Kidney glomerular epithelial cell (primary cell): Measurements from ENCODE around the gene HCRT.
"Not testable (repeated sequence)": the region's sequence is repeated elsewhere in the genome, so short reads cannot be mapped to it uniquely, and the experiment has no call there.

ENCODE experiments used
- DNase-seq: peaks from one replicate; lab custom pipeline; 2025; lab: John Stamatoyannopoulos, UW

The HCRT gene, protein sequence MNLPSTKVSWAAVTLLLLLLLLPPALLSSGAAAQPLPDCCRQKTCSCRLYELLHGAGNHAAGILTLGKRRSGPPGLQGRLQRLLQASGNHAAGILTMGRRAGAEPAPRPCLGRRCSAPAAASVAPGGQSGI

DNA sequence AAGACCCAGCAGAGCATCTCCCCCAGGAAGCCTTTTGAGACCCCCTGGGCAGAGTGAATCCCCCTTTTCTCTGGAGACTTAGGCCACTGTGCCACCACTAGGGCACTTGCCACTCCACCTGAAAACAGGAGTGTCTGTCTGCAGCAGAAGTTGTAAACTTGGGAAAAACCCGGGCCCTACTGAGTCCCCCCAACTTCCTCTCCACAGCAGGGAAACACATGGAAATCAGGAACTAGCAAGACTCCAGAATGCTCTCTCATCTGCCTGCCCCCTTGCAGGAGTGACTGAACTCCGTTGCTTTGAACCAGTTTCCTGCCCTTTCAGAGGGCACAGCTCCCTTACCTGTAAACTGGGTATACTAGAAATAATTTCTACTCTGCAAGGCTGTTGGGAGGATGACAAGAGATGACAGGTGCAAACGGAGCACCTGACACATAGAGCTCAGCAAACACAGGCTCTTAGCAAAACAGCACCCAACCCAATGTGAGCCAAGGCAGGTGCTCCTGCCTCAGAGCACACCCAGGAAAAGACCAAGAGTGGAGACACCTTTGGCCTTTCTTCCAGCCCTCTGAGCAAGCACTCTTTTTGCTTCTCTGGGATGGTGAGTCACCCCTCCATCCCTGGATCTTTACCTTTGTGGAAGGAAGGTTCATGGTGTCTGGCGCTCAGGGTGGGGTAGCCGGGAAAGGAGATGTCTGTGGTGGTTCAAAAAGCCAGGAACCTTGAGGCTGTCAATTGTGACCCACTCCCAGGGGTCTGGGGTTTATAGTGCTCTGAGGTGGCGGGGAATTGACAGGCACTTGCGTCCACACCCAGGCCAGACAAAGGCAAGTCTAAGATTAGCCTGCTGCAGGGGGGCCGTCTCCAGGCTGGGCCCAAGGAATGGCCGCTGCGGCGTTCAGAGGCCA lies at the start of gene HCRT:
Gene HCRT, minus strand, starts transcription at position 740 of the 908 bp plus-strand sequence. Its CDS starts 87 bp downstream, at position 653.
- no peak for DNase-seq

DNA sequence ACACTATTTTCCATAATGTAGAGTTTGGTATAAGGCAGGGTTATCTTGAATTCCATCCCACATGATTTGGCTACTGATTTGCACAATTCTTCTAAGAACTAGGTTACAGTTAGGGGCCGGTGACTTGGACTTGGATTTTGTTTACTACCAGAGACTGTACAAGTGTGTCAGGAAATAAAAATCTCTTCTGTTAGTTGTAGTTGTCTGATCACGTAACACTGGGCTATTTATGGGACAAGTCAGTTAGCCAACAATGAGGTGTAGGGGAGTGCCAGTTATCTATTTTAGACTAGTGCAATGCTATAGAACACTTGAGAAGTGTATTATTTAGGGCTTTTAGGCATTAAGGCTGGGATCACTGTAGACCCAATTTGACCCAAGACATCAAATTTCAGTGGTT lies 48.7 kb upstream of the HCRT start:
- DNase-seq, result no peak

DNA sequence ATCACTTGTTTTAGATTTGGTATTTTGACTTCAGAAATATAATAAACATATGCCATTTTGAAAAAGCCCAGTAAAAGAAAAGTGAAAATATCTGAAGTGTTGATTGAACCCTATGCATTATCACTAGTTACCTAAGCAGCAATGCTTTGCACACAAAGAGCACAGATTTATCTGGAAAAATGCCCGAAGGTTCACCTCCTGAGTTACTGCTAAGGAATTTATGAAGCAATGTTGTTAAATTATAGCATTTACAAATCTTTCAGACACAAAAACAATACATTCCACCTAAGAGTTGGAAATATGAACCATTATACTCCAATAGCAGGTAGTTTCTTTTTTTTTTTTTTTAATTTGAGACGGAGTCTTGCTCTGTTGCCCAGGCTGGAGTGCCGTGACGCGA lies 47.9 kb upstream of the HCRT start:
- no peak for DNase-seq

DNA sequence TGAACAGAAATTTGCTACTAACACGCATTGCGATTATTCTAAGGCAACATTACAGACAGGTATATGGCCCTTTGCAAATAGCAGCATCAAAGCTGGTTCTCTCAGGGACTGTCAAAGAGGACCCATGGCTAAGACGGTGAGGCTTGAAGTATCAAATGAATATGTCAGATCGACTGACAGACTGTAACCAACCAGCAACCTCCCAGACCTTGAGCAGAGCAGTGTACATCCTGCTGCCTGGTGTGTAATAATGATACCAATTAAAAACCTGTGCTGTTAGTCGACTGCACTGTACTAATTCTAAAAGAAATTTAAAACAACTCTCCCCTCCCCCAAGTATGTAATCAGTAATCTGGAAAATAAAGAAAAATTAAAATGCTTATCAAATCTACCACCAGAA lies 45.0 kb upstream of the HCRT start:
- DNase-seq, result no peak

DNA sequence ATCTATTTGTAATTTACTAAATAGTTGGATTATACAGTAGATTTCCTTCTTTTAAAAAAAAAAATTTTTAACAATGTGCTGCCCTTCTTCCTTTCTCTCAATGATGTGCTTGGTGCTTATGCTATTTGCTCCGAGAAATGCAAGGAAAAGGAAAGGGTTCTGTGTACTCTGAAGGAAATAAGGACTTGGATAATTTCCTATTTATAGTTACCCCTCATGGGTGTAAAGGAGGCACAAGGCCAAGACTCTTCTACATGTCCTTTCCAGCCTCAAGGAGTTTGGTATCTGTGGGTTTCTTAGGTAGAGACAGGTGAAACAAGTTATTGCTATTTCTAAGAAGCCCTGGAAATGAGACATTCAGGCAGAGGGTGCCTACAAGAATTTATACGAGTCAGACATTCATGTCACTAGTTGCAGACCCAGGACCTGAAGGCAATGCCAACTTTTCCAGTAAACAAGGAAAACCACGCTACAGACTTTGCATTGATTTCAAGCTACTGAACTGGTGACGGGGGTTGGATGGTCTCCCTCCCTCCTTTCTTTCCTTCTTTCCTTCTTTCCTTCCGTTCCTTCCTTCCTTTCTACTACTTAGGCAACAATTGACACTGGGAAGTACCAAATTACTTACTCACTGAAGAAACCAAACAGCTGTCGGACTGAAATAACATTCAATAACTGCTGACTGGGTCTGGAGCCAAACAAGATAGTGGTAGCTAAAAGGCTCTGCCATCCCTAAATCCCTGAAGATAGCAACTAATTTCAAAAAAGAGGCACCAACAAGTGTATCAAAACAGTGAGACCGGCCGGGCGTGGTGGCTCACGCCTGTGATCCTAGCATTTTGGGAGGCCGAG lies 42.8 kb upstream of the HCRT start:
- DNase-seq, result no peak

DNA sequence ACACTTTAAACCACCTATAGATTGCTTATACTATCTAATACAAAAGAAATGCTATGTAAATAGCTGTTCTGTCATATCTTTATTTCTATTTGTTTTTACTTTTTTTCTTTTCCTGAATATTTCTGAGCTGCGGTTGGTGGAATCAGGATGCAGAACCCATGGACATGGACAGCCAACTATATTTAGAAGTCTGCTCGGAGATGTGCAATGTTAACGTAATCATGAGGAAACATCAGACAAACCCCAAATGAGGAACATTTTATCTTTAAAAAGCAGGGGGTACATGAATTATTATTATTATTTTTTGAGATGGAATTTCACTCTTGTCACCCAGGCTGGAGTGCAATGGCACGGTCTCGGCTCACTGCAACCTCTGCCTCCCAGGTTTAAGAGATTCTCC lies 40.4 kb upstream of the HCRT start:
- DNase-seq, result no peak

DNA sequence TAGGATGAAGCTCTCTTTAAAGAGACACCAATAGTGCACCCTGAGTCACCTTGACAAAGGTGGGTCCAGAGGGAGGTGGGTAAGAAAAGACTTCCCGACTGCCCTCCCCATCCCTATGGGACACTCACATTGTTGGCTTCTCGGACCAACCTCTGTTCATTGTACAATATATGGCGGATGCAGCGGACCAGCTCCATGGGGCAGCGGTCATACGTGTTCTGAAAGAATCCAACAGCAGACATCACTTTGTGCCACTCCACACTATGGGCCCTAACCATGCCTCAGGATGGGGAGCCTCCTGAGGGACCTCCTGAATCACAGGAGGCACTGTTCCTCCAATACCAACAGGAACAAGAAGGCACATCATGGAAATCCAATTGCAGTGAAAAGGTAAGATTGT lies 39.4 kb upstream of the HCRT start:
- DNase-seq, result no peak

DNA sequence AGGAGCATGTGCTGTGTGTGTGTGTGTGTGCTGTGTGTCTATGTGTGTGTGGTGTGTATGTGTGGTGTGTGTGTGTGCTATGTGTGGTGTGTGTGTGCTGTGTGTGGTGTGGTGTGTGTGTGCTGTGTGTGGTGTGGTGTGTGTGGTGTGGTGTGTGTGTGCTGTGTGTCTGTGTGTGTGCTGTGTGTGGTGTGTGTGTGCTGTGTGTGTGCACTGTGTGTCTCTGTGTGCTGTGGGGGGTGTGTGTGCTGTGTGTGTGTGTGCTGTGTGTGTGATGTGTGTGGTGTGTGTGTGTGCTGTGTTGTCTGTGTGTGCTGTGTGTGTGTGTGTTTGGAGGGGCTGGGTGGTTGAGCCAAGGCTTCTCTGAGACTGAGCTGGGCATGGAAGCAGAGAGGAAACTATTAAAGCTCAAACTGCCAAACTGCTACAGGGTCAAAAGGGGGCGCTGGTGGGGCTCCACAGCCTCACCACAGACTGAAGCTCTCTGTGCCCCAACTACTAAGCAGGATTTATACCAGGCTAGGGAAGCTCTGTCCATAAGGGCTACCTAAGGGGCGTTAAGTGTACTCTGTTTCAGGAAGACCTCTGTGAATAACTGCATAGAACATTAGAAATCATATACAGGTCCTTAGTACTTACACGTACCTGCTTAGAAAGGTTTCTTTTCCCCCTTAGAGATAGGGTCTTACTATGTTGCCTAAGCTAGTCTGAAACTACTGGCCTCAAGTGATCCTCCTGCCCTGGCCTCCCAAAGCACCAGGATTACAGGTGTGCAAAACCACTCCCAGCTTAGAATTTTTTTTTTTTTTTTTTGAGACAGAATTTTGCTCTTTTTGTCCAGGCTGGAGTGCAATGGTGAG lies 36.9 kb upstream of the HCRT start:
- DNase-seq, result peak; percentile 43

DNA sequence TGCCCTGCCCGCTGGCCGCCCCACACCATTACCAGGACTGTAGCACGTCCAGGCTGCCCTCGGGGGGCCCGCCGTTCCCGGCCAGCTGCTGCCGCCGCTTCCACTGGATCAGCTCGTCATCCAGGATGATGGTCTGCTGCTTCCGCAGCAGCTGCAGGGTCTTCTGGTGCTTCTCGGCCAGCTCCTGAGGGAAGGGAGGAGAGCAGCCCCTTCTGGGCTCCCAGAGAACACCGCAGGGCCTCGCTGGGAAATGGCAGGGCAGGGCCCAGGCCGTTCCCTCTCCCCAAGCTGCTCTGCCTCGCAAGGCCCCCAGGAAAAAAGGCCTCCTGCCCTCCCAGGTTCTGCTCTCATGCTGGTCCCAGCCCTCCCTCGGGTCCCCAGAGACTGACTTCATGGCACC lies 34.0 kb upstream of the HCRT start:
- DNase-seq, result not testable (repeated sequence)

DNA sequence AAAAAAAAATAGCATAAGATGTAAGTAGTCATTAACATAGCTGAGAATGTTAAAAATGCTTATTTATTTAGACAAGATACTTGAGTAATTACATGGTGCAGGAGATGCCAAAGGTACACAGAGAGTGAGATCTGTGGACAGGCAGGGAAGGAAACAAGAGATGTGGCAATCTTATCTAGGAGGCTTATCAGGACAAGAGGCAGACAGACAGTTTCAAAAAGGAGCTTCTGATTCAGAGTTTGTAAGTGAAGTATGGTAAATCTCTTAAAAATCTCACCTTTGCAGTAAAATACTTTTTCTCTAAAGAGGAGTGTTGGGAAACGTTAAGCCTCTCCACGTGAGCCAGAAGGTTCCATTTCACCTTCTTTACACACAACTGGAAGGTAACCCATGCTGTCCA lies 28.9 kb upstream of the HCRT start:
- DNase-seq, result no peak

DNA sequence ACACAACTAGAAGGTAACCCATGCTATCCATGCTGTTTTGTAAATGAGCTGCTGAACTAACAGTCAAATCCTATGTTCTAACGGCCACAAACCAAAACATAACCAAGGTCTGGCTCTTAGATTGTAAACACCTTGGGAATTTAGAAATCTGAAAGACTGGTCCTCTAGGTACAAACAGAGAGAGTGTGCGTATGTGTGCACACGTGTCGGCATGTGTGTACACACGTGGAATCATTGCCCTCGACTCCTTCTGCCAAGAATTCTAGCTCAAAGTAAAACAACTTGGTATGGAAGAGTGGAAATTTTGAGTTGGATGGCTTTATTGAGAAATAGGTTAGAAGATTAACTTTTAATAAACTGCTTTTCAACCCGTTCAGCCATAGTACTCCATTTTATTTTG lies 27.1 kb upstream of the HCRT start:
- no peak for DNase-seq

DNA sequence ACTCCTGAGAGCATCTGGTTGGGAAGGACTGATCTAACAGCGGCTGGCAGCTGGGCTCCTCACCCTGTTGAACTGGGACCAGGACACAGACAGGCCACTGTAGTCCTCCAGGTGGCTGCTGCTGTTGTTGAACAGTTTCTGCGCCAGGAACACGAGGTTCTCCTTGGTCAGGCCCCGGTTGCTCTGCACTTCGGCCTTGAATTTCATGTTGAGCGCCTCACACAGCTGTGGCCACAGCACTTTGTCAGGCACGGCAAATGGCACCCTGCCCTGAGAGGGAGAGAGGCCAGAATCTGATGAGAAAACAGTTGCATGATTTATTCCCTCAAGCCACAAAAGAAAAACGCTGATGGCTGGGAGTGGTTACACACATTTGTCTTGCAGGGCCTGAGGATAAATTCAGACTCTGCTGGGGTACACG lies 26.7 kb upstream of the HCRT start:
- DNase-seq, result not testable (repeated sequence)

DNA sequence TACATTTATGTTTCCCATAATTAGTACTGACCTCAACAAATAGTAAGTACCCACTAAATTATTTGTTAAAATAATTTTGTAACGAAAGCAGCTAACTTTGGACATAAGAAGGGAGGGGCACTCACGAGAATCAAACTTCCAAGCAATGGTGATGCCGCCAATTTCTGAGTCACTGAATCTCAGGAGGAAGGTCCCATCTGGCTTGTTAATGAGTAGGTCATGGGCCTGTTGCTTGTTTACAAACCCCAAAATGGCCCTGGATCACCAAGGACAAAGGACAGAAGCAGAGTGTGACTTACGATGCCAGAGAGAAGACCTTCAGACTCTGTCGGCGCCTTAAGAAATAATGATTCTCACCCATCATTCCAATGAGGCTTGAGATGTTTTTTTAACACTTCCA lies 24.8 kb upstream of the HCRT start:
- no peak for DNase-seq

DNA sequence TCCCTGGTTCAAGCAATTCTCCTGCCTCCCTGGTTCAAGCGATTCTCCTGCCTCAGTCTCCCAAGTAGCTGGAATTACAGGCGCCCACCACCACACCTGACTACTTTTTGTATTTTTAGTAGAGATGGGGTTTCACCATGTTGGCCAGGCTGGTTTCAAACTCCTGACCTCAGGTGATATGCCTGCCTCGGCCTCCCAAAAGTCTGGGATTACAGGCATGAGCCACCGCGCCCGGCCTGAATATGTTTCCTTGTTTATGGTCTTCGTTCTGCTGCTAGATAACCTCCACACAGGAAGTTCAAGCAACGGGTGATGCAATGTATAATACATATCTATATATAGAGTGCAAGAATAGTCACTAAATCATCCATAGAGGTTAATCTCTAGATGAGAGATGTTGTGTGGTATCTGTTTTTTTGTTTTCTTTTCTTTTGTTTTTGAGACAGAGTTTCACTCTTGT lies 20.9 kb upstream of the HCRT start:
- DNase-seq, result not testable (repeated sequence)

DNA sequence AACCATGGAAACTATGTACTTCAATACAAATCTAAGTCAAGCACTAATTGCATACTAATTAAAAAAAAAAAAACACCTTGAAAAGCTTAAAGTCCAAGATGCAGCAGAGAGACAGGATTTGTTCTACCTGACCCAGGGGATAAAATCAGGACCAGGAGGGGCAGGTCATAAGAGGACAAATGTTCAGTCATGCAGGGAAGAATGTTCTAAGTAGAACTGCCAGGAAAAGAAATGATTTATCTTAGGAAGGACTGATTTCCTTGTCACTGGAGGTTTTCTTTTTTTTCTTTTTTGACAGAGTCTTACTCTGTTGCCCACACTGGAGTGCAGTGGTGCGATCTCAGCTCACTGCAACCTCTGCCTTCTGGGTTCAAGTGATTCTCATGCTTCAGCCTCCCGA lies 18.1 kb upstream of the HCRT start:
- peak; percentile 20 for DNase-seq

DNA sequence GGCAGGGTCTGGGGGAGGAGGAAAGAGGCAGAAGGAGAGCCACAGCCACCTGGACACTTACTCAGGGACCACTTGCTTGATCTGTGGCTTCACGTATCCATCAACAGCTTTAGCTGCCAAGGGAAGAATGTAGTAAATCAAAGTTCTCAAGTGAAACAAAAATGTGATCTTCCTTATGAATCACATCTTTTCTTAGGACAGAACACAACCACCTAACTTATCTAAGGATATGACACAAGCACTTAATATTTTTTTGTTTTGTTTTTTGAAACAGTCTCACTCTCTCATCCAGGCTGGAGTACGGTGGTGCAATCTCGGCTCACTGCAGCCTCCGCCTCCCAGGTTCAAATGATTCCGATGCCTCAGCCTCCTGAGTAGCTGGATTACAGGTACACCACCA lies 17.4 kb upstream of the HCRT start:
- DNase-seq, result peak; percentile 55

DNA sequence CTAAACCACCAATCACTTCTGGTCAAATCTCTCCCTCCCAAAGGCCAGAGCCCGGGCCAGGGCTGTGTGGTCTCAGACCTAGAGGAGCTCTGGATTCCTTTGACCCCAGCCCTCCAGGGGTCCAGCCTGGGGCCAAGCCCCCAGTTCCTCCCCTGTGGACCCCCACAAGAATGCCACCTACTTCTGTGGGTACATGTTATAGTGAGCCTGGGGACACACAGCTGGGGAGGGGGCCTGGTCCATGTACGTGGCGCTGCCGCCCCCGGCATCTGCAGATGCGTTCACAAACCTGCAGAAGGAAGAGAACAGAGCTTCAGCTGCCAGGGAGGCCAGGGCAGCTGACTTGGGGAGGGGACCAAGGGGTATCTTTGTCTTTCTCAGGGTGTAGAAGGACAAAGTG lies 16.9 kb upstream of the HCRT start:
- DNase-seq, result no peak

DNA sequence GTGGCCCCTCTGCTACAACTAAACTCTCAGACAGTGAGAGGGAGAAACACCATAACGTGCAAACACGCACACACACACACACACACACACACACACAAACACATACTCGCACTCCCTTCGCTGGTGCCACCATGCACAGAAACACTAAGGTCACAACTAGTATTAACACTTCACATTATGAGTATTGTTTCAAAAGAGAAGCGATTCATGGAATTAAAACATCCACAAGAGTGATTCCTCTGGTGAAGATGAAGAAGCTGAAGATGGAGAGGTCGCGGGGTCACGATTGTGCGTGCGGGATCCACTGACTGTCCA lies 16.2 kb upstream of the HCRT start:
- DNase-seq, result no peak

DNA sequence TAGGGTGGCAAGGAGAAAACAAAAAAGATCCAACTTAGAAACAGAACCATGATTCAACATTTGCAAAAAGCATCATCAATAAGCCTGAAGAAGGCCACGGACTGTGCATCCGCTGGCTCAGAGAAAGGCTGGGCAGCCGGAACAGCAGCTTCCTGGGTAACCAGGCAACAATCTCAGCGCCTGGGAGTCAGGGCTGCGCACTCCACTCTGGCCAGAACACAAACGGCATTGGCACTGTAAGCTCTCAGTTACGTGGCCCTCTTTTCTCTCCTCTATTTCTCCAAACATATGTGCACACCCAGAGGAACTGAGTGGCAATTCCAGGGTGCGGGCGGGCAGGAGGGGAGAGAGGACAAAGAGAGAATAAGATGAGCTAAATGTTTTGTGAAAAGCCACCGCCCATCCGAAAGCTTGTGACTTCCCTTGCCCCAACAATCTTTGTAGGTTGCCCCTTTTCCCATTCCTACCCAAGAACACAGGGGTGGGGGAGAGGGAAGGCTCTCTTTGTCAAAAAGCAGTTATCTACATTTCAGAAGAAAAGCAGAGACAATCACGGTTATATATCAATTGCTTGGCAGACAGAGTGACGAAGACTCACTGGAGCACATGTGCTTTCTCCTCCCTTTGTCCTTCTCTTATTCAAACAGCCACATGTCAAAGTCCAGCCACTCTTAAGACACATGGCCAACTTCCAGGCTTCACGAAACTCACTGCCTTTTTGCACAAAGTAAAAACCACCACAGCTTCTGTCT lies 15.6 kb upstream of the HCRT start:
- DNase-seq, result no peak

DNA sequence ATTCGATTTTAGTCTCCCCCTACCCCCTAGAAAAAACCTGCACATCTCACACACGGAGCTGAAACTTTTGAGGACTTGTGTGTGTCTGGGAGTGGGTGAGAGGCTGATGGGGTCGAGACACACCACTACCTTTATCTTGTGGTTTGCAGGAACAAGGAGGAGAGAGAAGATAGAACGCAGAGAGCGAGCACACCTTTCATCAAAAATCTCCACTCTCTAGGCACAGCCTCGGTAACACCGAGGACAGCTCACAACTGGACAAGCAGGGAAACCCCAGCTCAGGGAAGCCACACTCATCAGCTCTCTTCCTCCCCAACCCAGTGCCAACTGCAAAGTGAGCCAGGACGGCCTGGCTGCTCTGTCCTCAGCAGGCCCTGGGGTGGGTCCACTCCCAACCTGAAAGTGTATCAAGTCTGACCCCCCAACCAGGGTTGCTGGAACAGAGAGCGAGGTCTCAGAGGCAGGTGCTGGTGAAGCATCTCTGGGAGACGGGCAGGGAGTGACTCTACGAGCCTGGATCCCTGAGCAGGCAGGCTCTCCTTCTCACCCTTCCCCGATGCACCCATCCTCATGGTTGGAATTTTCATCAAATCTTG lies 14.3 kb upstream of the HCRT start:
- DNase-seq, result no peak

DNA sequence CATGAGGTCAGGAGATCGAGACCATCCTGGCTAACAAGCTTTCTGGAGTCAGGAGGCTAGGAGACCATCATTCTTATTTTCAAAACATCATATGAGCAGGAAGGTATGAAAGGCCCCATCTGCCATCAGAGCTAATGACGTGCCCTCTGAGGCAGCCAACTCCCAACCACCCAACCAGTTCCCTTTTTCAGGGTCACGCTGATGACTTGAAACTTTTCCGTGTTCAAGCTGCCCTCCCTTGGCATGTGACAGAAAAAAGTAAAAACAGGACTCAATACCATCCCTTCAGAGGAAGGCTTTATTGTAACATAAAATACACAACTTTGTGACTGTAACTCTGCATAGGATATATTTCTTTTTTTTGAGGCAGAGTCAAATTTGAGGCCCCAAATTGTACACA lies 13.6 kb upstream of the HCRT start:
- DNase-seq, result no peak
